Measurements from ENCODE around the gene SAMD11. TPM values are rescaled to one million over a fixed set of nuclear protein-coding genes. Genes with fewer than 3 reads are reported as not detected.

The SAMD11 gene
- total RNA-seq, 4 donors from 2014 or later = 0.44 to 1.9 (median 1.7) TPM; not detected in 1

GRCh38 chr1:962381-963300 is 38.9 kb downstream of the SAMD11 start:
- DNase-seq (ENCODE audit: low spot score in 2 of 2) = no peak
- TF ChIP-seq POLR2A (IDR thresholded peaks at IDR 0.05) (no peak), CTCF (IDR thresholded peaks at IDR 0.05) (no peak)
- no peak overlapping the region for H3K4me3 ChIP-seq (ENCODE audit: low read depth, poor library complexity, severe bottlenecking)
- intact Hi-C loops (cut with DNase I; ENCODE audit: low total_unique reads) = no loop called here
- WGBS, 2 donors = 93% methylated on average over 24 to 44 of the region's 57 CpGs

- H3K4me3 ChIP-seq (ENCODE audit: low read depth, poor library complexity, severe bottlenecking) = no peak overlapping the region
- no peak for TF ChIP-seq POLR2A (IDR thresholded peaks at IDR 0.05)
- TF ChIP-seq CTCF (IDR thresholded peaks at IDR 0.05) = no peak
- DNase-seq (ENCODE audit: low spot score in 2 of 2) = no peak
- intact Hi-C loops (cut with DNase I; ENCODE audit: low total_unique reads) = no loop called here
- 82 to 92% methylated on average over 15 to 16 of the region's 16 CpGs for WGBS, 2 donors
Measured at GRCh38 chr1:963301-963651, 39.6 kb downstream of the SAMD11 start.

- 83 to 86% methylated on average over 22 to 30 of the region's 47 CpGs for WGBS, 2 donors
- TF ChIP-seq POLR2A (IDR thresholded peaks at IDR 0.05) (no peak), CTCF (IDR thresholded peaks at IDR 0.05) (no peak)
- no peak for DNase-seq (ENCODE audit: low spot score in 2 of 2)
- no peak overlapping the region for H3K4me3 ChIP-seq (ENCODE audit: low read depth, poor library complexity, severe bottlenecking)
- intact Hi-C loops (cut with DNase I; ENCODE audit: low total_unique reads) = no loop called here
Measured at GRCh38 chr1:963746-964525, 40.2 kb downstream of the SAMD11 start.

GRCh38 chr1:964691-965525 is 41.2 kb downstream of the SAMD11 start:
- WGBS, 2 donors = 90 to 94% methylated on average over 33 to 37 of the region's 51 CpGs
- TF ChIP-seq POLR2A (IDR thresholded peaks at IDR 0.05) = no peak
- TF ChIP-seq CTCF (IDR thresholded peaks at IDR 0.05) = no peak
- H3K4me3 ChIP-seq (ENCODE audit: low read depth, poor library complexity, severe bottlenecking) = no peak overlapping the region

GRCh38 chr1:965526-966134 is 41.9 kb downstream of the SAMD11 start:
- H3K4me3 ChIP-seq (ENCODE audit: low read depth, poor library complexity, severe bottlenecking) = no peak overlapping the region
- TF ChIP-seq POLR2A (IDR thresholded peaks at IDR 0.05) (no peak), CTCF (IDR thresholded peaks at IDR 0.05) (no peak)
- no peak for DNase-seq (ENCODE audit: low spot score in 2 of 2)
- intact Hi-C loops (cut with DNase I; ENCODE audit: low total_unique reads) = no loop called here
- WGBS, 2 donors = 70 to 81% methylated on average over 10 to 19 of the region's 26 CpGs

More at GRCh38 chr1:964691-965525, 41.2 kb downstream of the SAMD11 start:
- intact Hi-C loops (cut with DNase I; ENCODE audit: low total_unique reads) = no loop called here
- DNase-seq (ENCODE audit: low spot score in 2 of 2) = no peak
